Adrenal gland (tissue), 19 donors: ENCODE measurements around the gene SLIT2. TPM values are rescaled to one million over a fixed set of nuclear protein-coding genes. Genes with fewer than 3 reads are reported as not detected.

Experiments
- DNase-seq, 7 donors: peaks; one replicate each; pipeline ENCODE4 v3.0.0-alpha.2; 2019 to 2020
- H3K27ac ChIP-seq, 5 donors: fragments of 200-600 bp; sonication (generic) in 4 of 5; 1 replicate in 3 of 5; 2 replicates in 2 of 5; pipeline versions ENCODE4 v1.5.1 to v1.8.0; 2016 to 2020; ENCODE audit warnings: mild to moderate bottlenecking in 1 of 5
- H3K27me3 ChIP-seq: fragments of 200-600 bp; 2 replicates; pipeline ENCODE4 v1.8.0; 2021
- H3K36me3 ChIP-seq, 2 donors: fragments of 200-600 bp; replicated peaks in 1 of 2; 1 replicate in 1 of 2; 2 replicates in 1 of 2; pipeline versions ENCODE4 v1.5.1 to v1.8.0; 2018 to 2022
- H3K4me1 ChIP-seq, 2 donors: fragments of 200-600 bp; replicated peaks in 1 of 2; 1 replicate in 1 of 2; 2 replicates in 1 of 2; pipeline versions ENCODE4 v1.5.1 to v1.8.0; 2018 to 2021
- H3K4me3 ChIP-seq, 4 donors: fragments of 200-600 bp; sonication (generic) in 3 of 4; one replicate each; pipeline ENCODE4 v1.5.1; 2016 to 2018
- H3K9me3 ChIP-seq, 3 donors: fragments of 200-600 bp; sonication (generic) in 1 of 3; replicated peaks in 1 of 3; 1 replicate in 2 of 3; 2 replicates in 1 of 3; pipeline versions ENCODE4 v1.5.1 to v1.8.0; 2016 to 2021
- POLR2A ChIP-seq, 2 donors: fragments of 450-650 bp; IDR thresholded peaks; one replicate each; pipeline ENCODE4 v1.6.1; 2017; ENCODE audit warnings: antibody characterized with exemption in 2 of 2, mild to moderate bottlenecking in 2 of 2, moderate library complexity in 1 of 2
- WGBS, 4 donors: extraction: QIAGEN DNeasy Blood & Tissue Kit in 2 of 4; methylation state at CpG; one replicate each; pipeline versions ENCODE4 v1.1.5 to v1.1.7; 2013 to 2017; 5-methylcytosine and 5-hydroxymethylcytosine counted together
- intact Hi-C, 2 donors: fragments of 100-400 bp; cut with DNase I; formaldehyde crosslinking; loops; one replicate each; pipeline versions ENCODE4 v1.14.1 to v1.15.0; 2022 to 2023
- long read RNA-seq, 10 donors: library from polyadenylated mRNA in 3 of 10; unstranded in 2 of 10; stranded (forward) in 1 of 10; transcript quantifications; one replicate each; pipeline ENCODE4 v2.0.0 and lab custom pipeline, GENCODE V29; 2021 to 2026
- polyA plus RNA-seq, 3 donors: library from polyadenylated mRNA; stranded (reverse); fragments of 200-250 nt in 2 of 3; fragments of 350-450 nt in 1 of 3; fragmentation: Illumina TruSeq in 1 of 3; extraction: RNeasy Lipid Tissue Mini Kit (QIAGEN cat#74804) in 1 of 3; gene quantifications; one replicate each; pipeline ENCODE4 v1.2.3, GENCODE V29; 2013 to 2014
- total RNA-seq, 9 donors: library from RNA; depleted of rRNA in 4 of 9; stranded (reverse); fragments of >200 nt in 4 of 9; fragments of 120-200 nt in 1 of 9; fragmentation: NEBNext Ultra II Directional in 1 of 9; extraction: Animal tissue kit (Norgen Biotek cat#: 25700) in 1 of 9; gene quantifications; one replicate each; pipeline versions ENCODE4 v1.1.0 to v1.2.4, GENCODE V29; 2013 to 2023
- TF ChIP-seq, protein P1 (sequence below), 6 experiments: fragments of 450-650 bp in 4 of 6; fragments of 200-600 bp in 2 of 6; sonication (generic) in 1 of 6; IDR thresholded peaks; 1 replicate in 5 of 6; 2 replicates in 1 of 6; pipeline versions ENCODE4 v1.5.1 to v1.8.0; 2016 to 2021; ENCODE audit warnings: antibody characterized with exemption in 6 of 6, mild to moderate bottlenecking in 2 of 6, moderate library complexity in 1 of 6
- donor health status: healthy with polysubstance abuse.
- donor health status: Bipolar disorder and iron deficiency.
- donor health status: DM: yes; HTN: yes; CAD: no.
- donor health status: DM: no; HTN: no; CAD: no.
- donor health status: DM: no; HTN: no; CAD: no.
- donor health status: DM: yes; HTN: yes; CAD: no.

SLIT2 gene, protein sequence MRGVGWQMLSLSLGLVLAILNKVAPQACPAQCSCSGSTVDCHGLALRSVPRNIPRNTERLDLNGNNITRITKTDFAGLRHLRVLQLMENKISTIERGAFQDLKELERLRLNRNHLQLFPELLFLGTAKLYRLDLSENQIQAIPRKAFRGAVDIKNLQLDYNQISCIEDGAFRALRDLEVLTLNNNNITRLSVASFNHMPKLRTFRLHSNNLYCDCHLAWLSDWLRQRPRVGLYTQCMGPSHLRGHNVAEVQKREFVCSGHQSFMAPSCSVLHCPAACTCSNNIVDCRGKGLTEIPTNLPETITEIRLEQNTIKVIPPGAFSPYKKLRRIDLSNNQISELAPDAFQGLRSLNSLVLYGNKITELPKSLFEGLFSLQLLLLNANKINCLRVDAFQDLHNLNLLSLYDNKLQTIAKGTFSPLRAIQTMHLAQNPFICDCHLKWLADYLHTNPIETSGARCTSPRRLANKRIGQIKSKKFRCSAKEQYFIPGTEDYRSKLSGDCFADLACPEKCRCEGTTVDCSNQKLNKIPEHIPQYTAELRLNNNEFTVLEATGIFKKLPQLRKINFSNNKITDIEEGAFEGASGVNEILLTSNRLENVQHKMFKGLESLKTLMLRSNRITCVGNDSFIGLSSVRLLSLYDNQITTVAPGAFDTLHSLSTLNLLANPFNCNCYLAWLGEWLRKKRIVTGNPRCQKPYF (N-terminal part only)
- 10 to 100 TPM in 8 of 9 donors, 1 to 10 TPM in 1; 9.4 to 68.7 (median 49.4) TPM for total RNA-seq
- 10 to 100 TPM; 12.2 to 19.5 (median 12.9) TPM for polyA plus RNA-seq
- long read RNA-seq, donor 1 = 0 reads
- long read RNA-seq, donor 2, partial matches to known transcripts = 0 of 1 reads
- long read RNA-seq, donor 2, other reads (novel, unspliced or antisense) = 0 of 1 reads
- long read RNA-seq, donor 3 = 0 reads
- long read RNA-seq, donor 4, partial matches to known transcripts = 1 of 10 reads
- long read RNA-seq, donor 4, other reads (novel, unspliced or antisense) = 8 of 10 reads
- long read RNA-seq, donor 5, full-length matches to known transcripts = 3 of 10 reads
- long read RNA-seq, donor 5, partial matches to known transcripts = 5 of 10 reads
- long read RNA-seq, donor 5, other reads (novel, unspliced or antisense) = 2 of 10 reads
- long read RNA-seq, donor 6, partial matches to known transcripts = 3 of 11 reads
- long read RNA-seq, donor 6, other reads (novel, unspliced or antisense) = 8 of 11 reads
- long read RNA-seq, donor 7 = 0 reads
- long read RNA-seq, donor 8 = 0 reads
- long read RNA-seq, donor 9 = 0 reads
- long read RNA-seq, donor 10 = 0 reads

DNA sequence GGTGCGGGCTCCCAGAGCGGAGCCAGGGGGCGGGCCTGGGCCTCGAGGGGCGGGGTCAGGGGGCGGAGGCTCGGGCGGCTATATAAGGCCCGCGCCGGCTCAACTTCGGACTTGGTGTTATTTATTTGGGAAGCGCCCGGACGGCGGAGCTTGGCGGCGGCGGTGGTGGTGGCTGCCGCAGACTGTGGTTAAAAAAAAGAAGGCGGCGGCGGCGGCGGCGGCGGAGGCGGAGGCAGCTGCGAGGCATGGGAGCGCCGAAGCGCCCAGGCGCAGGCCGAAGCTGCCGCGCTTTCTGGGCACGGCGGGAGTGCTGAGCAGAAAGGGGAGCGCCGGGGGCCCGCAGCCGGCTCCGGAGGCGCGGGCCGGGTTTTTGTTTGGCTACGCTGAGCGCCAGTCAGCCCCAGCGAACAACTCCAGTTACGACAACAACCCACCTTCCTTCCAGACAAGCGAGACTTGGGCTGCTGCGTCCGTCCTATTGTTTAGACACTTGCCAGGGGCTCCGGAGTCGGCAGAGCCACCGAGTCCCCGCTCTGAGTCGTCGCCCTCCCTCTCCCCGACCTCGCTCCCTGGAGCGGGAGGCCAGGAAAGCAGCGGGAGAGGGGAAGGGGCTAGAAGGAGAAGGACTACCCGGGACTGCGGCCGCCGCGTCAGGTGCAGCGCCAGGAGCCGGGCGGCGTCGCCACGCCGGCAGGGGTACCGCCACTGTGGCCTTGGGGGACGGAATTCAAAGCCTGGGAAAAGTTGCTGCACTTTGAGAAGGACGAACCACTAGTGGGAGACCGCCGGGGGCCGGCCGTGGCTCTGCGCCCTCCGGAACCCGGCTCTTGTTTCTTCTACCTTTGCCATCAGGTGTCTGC is at the start of gene SLIT2:
Gene SLIT2, plus strand, starts transcription at position 110 of the 860 bp plus-strand sequence. CDS start 1,911 bp downstream, outside the sequence.
- peak within 1 kb of the TSS in 4 of 5 donors; percentile 25 to 74 (median 54) for H3K27ac ChIP-seq
- 0 to 1% (median 1%) methylated on average over 15 to 85 of the region's 85 CpGs for WGBS, 4 donors
- intact Hi-C loops = no loop called here

DNA sequence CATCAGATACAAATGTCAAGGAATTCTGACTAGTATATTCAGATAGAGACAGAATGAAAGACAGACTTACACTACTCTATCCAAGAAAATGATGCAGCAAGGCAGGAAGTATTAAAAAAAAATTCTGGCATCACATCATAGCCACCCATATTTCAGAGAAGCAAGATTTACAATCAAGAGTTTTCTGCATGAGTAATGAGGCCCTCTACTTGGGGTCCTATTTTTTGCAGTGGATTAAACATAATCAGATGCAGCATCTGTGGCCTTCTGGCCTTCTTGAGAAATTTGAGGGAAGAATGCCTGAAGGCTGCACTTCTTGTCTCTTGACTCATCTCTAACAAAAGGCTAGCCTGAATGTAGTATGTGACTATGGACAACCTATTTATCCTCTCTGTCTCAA is 48.2 kb upstream of the SLIT2 start:
- TF ChIP-seq, protein P1, sequence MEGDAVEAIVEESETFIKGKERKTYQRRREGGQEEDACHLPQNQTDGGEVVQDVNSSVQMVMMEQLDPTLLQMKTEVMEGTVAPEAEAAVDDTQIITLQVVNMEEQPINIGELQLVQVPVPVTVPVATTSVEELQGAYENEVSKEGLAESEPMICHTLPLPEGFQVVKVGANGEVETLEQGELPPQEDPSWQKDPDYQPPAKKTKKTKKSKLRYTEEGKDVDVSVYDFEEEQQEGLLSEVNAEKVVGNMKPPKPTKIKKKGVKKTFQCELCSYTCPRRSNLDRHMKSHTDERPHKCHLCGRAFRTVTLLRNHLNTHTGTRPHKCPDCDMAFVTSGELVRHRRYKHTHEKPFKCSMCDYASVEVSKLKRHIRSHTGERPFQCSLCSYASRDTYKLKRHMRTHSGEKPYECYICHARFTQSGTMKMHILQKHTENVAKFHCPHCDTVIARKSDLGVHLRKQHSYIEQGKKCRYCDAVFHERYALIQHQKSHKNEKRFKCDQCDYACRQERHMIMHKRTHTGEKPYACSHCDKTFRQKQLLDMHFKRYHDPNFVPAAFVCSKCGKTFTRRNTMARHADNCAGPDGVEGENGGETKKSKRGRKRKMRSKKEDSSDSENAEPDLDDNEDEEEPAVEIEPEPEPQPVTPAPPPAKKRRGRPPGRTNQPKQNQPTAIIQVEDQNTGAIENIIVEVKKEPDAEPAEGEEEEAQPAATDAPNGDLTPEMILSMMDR (IDR thresholded peaks at IDR 0.05) = no peak
- no peak for TF ChIP-seq POLR2A (IDR thresholded peaks at IDR 0.05)
- Histone ChIP-seq H3K27me3 (no peaks in the 10 kb centered on the region), H3K36me3 (no peaks in the 10 kb centered on the region), H3K4me1 (no peaks in the 10 kb centered on the region), H3K9me3 (no peaks in the 10 kb centered on the region), H3K27ac (no peak overlapping the region), H3K4me3 (no peak overlapping the region)
- intact Hi-C loops = no loop called here
- DNase-seq = peak in 1 of 7 donors; percentile 20

More for the DNA sequence above, at the start of gene SLIT2:
- DNase-seq = peak; percentile 84 to 92 (median 87)
- TF ChIP-seq POLR2A (IDR thresholded peaks at IDR 0.05) = peak; percentile 81 to 97
- TF ChIP-seq, protein P1 (IDR thresholded peaks at IDR 0.05) = peak in 1 of 6 experiments; percentile 2
- peaks cover 0 to 12% of the 10 kb centered on the region in 2 donors for H3K4me1 ChIP-seq
- H3K9me3 ChIP-seq = no peaks in the 10 kb centered on the region
- H3K4me3 ChIP-seq = peak within 1 kb of the TSS; percentile 21 to 77 (median 67)
- H3K27me3 ChIP-seq = no peaks in the 10 kb centered on the region
- no peaks in the 10 kb centered on the region for H3K36me3 ChIP-seq

DNA sequence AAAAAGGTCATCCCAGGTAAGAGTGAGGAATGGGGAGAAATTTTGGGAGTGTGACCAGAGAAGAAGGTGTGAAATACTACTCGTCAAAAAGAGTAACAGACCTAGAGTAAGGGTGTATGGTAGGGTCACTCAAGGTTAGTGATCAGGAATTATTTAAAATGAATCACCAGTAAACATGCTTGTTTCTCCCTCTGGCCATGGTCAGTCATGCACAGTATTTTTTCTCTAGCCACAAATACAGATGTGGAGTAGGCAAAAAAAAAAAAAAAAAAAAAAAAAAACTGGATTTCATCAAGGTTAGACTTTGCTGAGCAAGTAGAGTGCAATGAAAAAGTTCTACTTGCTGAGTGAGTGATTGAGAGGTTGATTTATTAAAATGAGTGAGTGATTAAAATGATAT is 34.2 kb upstream of the SLIT2 start:
- Histone ChIP-seq H3K4me3 (no peak overlapping the region), H3K4me1 (no peaks in the 10 kb centered on the region), H3K9me3 (no peaks in the 10 kb centered on the region), H3K27me3 (no peaks in the 10 kb centered on the region), H3K36me3 (no peaks in the 10 kb centered on the region), H3K27ac (no peak overlapping the region)
- TF ChIP-seq, protein P1 (IDR thresholded peaks at IDR 0.05) = no peak
- no peak for TF ChIP-seq POLR2A (IDR thresholded peaks at IDR 0.05)
- no peak for DNase-seq
- intact Hi-C loops = no loop called here
- 0 to 67% (median 20%) methylated on average over 1 of the region's 1 CpG for WGBS, 4 donors
